HepG2 (cell line): ENCODE measurements around the gene MAN2A1. TPM values are rescaled to one million over a fixed set of nuclear protein-coding genes. Genes with fewer than 3 reads are reported as not detected.
A peak's percentile ranks its signal among the peaks of the same experiment; 100 is the strongest.

Source experiments
- ATAC-seq: fragments of 200-7000 bp; cut with Tn5 transposase; 3 replicates; pipeline ENCODE4 v1.9.1; 2020; ENCODE audit warnings: mild to moderate bottlenecking, moderate library complexity
- BruUV-seq: library from RNA; stranded (reverse); fragments of 400-500 nt; replicated peaks from 2 replicates; lab custom pipeline; 2021; lab: Mats Ljungman, UMichigan
- CTCF ChIA-PET: fragments of 300-600 bp; formaldehyde crosslinking; extraction: SDS; loops from one replicate; lab custom pipeline; 2021; ENCODE audit warnings: low total read pairs, inconsistent platforms, low intra/inter-chr PET ratio; lab: Yijun Ruan, JAX
- POLR2A ChIA-PET: fragments of 350-600 bp; sonication (Branson Sonifier 250); formaldehyde crosslinking; loops from one replicate; lab custom pipeline; 2020; ENCODE audit warnings: antibody characterized with exemption, inconsistent platforms; lab: Yijun Ruan, JAX
- DNase-seq: peaks from one replicate; pipeline ENCODE4 v3.0.0-alpha.2; 2015; ENCODE audit warnings: low spot score
- FAIRE-seq: peaks from 3 replicates; lab custom pipeline; 2011; peaks lifted over from hg19 to GRCh38; lab: Jason Lieb, UNC
- H2AFZ ChIP-seq: one replicate; pipeline ENCODE4 v1.6.1; 2011; ENCODE audit warnings: low read length, inconsistent platforms
- H3K27ac ChIP-seq: fragments of 300-600 bp; 3 replicates; pipeline ENCODE4 v1.8.0; 2011; ENCODE audit warnings: mixed run types, mild to moderate bottlenecking, mixed read lengths, low read length, inconsistent platforms; ENCODE audit not compliant: insufficient read depth; ENCODE audit errors: extremely low read length
- H3K27me3 ChIP-seq, 2 experiments: fragments of 200-600 bp in 1 of 2; 2 replicates in 1 of 2; 3 replicates in 1 of 2; pipeline versions ENCODE4 v1.6.0 to v1.8.0; 2011; ENCODE audit warnings: low read length in 2 of 2, mild to moderate bottlenecking in 2 of 2, moderate library complexity in 2 of 2, inconsistent platforms in 1 of 2; ENCODE audit not compliant: insufficient read depth in 2 of 2, control insufficient read depth in 1 of 2
- H3K36me3 ChIP-seq, 2 experiments: fragments of 200-600 bp in 1 of 2; replicated peaks in 1 of 2; 2 replicates in 1 of 2; 3 replicates in 1 of 2; pipeline versions ENCODE4 v1.5.1 to v1.8.0; 2011; ENCODE audit warnings: low read length in 2 of 2, inconsistent platforms in 1 of 2; ENCODE audit not compliant: insufficient read depth in 2 of 2, control insufficient read depth in 1 of 2
- H3K4me1 ChIP-seq: 2 replicates; pipeline ENCODE4 v1.5.1; 2012; ENCODE audit warnings: low read length, inconsistent platforms; ENCODE audit not compliant: insufficient read depth
- H3K4me2 ChIP-seq: 2 replicates; pipeline ENCODE4 v1.6.0; 2011; ENCODE audit warnings: low read depth, low read length, inconsistent platforms
- H3K4me3 ChIP-seq, 3 experiments: fragments of 200-600 bp in 1 of 3; sonication (generic), shearing (Covaris generic) in 1 of 3; replicated peaks in 1 of 3; 2 replicates each; pipeline ENCODE4 v1.5.1; 2011 to 2016; ENCODE audit warnings: low read length in 3 of 3, inconsistent platforms in 2 of 3, low read depth in 2 of 3, mild to moderate bottlenecking in 2 of 3, control low read depth in 1 of 3, mixed read lengths in 1 of 3; ENCODE audit not compliant: insufficient read depth in 1 of 3
- H3K79me2 ChIP-seq: one replicate; pipeline ENCODE4 v1.6.1; 2011; ENCODE audit warnings: low read length, inconsistent platforms; ENCODE audit not compliant: insufficient read depth
- H3K9ac ChIP-seq: 2 replicates; pipeline ENCODE4 v1.6.0; 2011; ENCODE audit warnings: mild to moderate bottlenecking, low read depth, low read length, inconsistent platforms; ENCODE audit not compliant: insufficient read depth
- H3K9me3 ChIP-seq: 2 replicates; pipeline ENCODE4 v1.5.1; 2012; ENCODE audit warnings: mild to moderate bottlenecking, low read length
- H4K20me1 ChIP-seq: 2 replicates; pipeline ENCODE4 v1.6.0; 2011; ENCODE audit warnings: inconsistent platforms, mild to moderate bottlenecking, low read length, moderate library complexity; ENCODE audit not compliant: insufficient read depth
- ARNT2 ChIP-seq: sonication (generic); formaldehyde crosslinking; IDR thresholded peaks from 2 replicates; pipeline ENCODE4 v1.8.0; 2022; ENCODE audit warnings: mild to moderate bottlenecking, low read depth, missing genetic modification reagents, moderate library complexity
- CCDC6 ChIP-seq: sonication (generic); formaldehyde crosslinking; IDR thresholded peaks from 2 replicates; pipeline ENCODE4 v1.8.1; 2022; ENCODE audit warnings: mild to moderate bottlenecking, missing genetic modification reagents, moderate library complexity
- DNMT1 ChIP-seq: sonication (generic); formaldehyde crosslinking; IDR thresholded peaks from 2 replicates; pipeline ENCODE4 v1.5.1; 2020; ENCODE audit warnings: mild to moderate bottlenecking, missing genetic modification reagents
- FUBP1 ChIP-seq: sonication (generic); formaldehyde crosslinking; IDR thresholded peaks from 2 replicates; pipeline ENCODE4 v1.5.1; 2020; ENCODE audit warnings: missing genetic modification reagents, mild to moderate bottlenecking, borderline replicate concordance
- MAFF ChIP-seq: IDR thresholded peaks from 2 replicates; pipeline ENCODE4 v1.6.1; 2011; ENCODE audit warnings: low read depth, low read length, improper control_type of control experiment
- MAFG ChIP-seq: sonication (generic); formaldehyde crosslinking; IDR thresholded peaks from 2 replicates; pipeline ENCODE4 v1.5.1; 2020; ENCODE audit warnings: mild to moderate bottlenecking, missing genetic modification reagents
- MED1 ChIP-seq: sonication (generic); formaldehyde crosslinking; IDR thresholded peaks from 2 replicates; pipeline ENCODE4 v1.4.0; 2020; ENCODE audit warnings: missing genetic modification reagents
- RAD51 ChIP-seq: fragments of 450-650 bp; IDR thresholded peaks from 2 replicates; pipeline ENCODE4 v1.6.1; 2016; ENCODE audit warnings: borderline replicate concordance
- RBFOX2 ChIP-seq: fragments of 200-400 bp; formaldehyde crosslinking; IDR thresholded peaks from 2 replicates; pipeline ENCODE4 v1.6.1; 2017; ENCODE audit warnings: low read depth, mild to moderate bottlenecking, low read length
- REXO4 ChIP-seq: sonication (generic); formaldehyde crosslinking; IDR thresholded peaks from 2 replicates; pipeline ENCODE4 v1.8.0; 2022; ENCODE audit warnings: missing genetic modification reagents, mild to moderate bottlenecking, borderline replicate concordance
- RFXANK ChIP-seq: IDR thresholded peaks from 2 replicates; pipeline ENCODE4 v1.6.1; 2016
- SMAD1 ChIP-seq: sonication (generic); formaldehyde crosslinking; IDR thresholded peaks from 2 replicates; pipeline ENCODE4 v1.4.0; 2020; ENCODE audit warnings: missing genetic modification reagents, low read depth, mild to moderate bottlenecking, borderline replicate concordance
- SNRNP70 ChIP-seq: fragments of 200-400 bp; formaldehyde crosslinking; IDR thresholded peaks from 2 replicates; pipeline ENCODE4 v1.6.1; 2017; ENCODE audit warnings: mild to moderate bottlenecking, low read depth, low read length, moderate library complexity
- ZNF230 ChIP-seq: sonication (generic); formaldehyde crosslinking; IDR thresholded peaks from 2 replicates; pipeline ENCODE4 v1.4.0; 2020; ENCODE audit warnings: mild to moderate bottlenecking, missing genetic modification reagents
- ZNF292 ChIP-seq: sonication (generic); formaldehyde crosslinking; IDR thresholded peaks from 2 replicates; pipeline ENCODE4 v1.8.1; 2022; ENCODE audit warnings: mild to moderate bottlenecking, low read depth, missing genetic modification reagents, borderline replicate concordance
- ZNF446 ChIP-seq: sonication (generic); formaldehyde crosslinking; IDR thresholded peaks from 2 replicates; pipeline ENCODE4 v1.5.0; 2020; ENCODE audit warnings: mild to moderate bottlenecking, missing genetic modification reagents
- ZNF549 ChIP-seq: sonication (generic); formaldehyde crosslinking; IDR thresholded peaks from 2 replicates; pipeline ENCODE4 v1.5.0; 2020; ENCODE audit warnings: missing genetic modification reagents
- ZNF576 ChIP-seq: sonication (generic); formaldehyde crosslinking; IDR thresholded peaks from 2 replicates; pipeline ENCODE4 v1.4.0; 2020; ENCODE audit warnings: mild to moderate bottlenecking, missing genetic modification reagents
- ZNF704 ChIP-seq: sonication (generic); formaldehyde crosslinking; IDR thresholded peaks from 2 replicates; pipeline ENCODE4 v1.8.1; 2023; ENCODE audit warnings: mild to moderate bottlenecking, inconsistent platforms, moderate library complexity, missing genetic modification reagents, borderline replicate concordance
- ZSCAN9 ChIP-seq: IDR thresholded peaks from 2 replicates; pipeline ENCODE4 v1.6.1; 2016; ENCODE audit warnings: borderline replicate concordance
- WGBS: methylation state at CpG from one replicate; pipeline ENCODE4 v1.1.6; 2017; ENCODE audit warnings: low lambda C conversion rate; 5-methylcytosine and 5-hydroxymethylcytosine counted together
- in situ Hi-C: cut with HindIII; loops from 2 replicates; pipeline ENCODE4 v1.10.0; 2017; ENCODE audit warnings: low pct_unique_long_range_greater_than_20kb; ENCODE audit not compliant: extremely low pct_ligation_motif_present
- intact Hi-C: fragments of 100-400 bp; cut with micrococcal nuclease; formaldehyde crosslinking; loops from one replicate; pipeline ENCODE4 v1.10.0; 2022; ENCODE audit not compliant: unreplicated experiment
- polyA plus RNA-seq, 8 experiments: library from polyadenylated mRNA; depleted of rRNA in 3 of 8; stranded (reverse) in 7 of 8; unstranded in 1 of 8; fragments of >200 nt; fragmentation: Illumina TruSeq in 4 of 8; extraction: Trizol in 4 of 8; gene quantifications; 2 replicates each; pipeline versions ENCODE4 v1.2.1 to v1.2.3, GENCODE V29; 2011 to 2016; ENCODE audit warnings: low read depth in 4 of 8, missing spikeins in 1 of 8, mixed read lengths in 1 of 8; ENCODE audit not compliant: insufficient read depth in 1 of 8
- total RNA-seq, 5 experiments: library from RNA; depleted of rRNA; stranded (reverse); fragments of >200 nt; fragmentation: Illumina TruSeq; extraction: Trizol; gene quantifications; 2 replicates each; pipeline ENCODE4 v1.2.3, GENCODE V29; 2016; ENCODE audit warnings: low read depth in 1 of 5

The MAN2A1 gene
- total and polyA plus RNA-seq, 2 of the 13 experiments (the other 11 are each of a cell fraction or from before 2014, with no cell fraction given) = 56.2 to 80.5 TPM

GRCh38 chr5:109825450-109825849 is 135.7 kb downstream of the MAN2A1 start:
- no peak overlapping the region for H3K9ac ChIP-seq

GRCh38 chr5:109826426-109826825 is 136.7 kb downstream of the MAN2A1 start:
- Histone ChIP-seq H3K9ac (no peak overlapping the region), H4K20me1 (no peaks in the 10 kb centered on the region), H3K4me2 (no peak overlapping the region), H2AFZ (no peak overlapping the region), H3K27me3 (no peaks in the 10 kb centered on the region), H3K4me3 (no peak overlapping the region), H3K79me2 (no peaks in the 10 kb centered on the region), H3K27ac (no peak overlapping the region), H3K36me3 (peaks cover 2 to 21% of the 10 kb centered on the region in 2 experiments; a peak in 4 of 5 replicates), H3K9me3 (no peaks in the 10 kb centered on the region), H3K4me1 (no peaks in the 10 kb centered on the region)
- in situ Hi-C loops = no loop called here
- WGBS = 91% methylated on average over 6 of the region's 6 CpGs
- ChIA-PET POLR2A (no interaction called here), CTCF (no interaction called here)
- no TSS peak for BruUV-seq
- ATAC-seq (no peak), DNase-seq (no peak), FAIRE-seq (no peak)
- intact Hi-C loops = loop anchor here (5.0 kb wide), 1 partner anchor 134 kb away; no protein-coding TSS in a partner anchor
- TF ChIP-seq ZNF446 (CRISPR knock-in tag) = no peak
- no peak for TF ChIP-seq SMAD1 (CRISPR knock-in tag)
- TF ChIP-seq ZNF704 = no peak
- TF ChIP-seq MED1 (CRISPR knock-in tag) = no peak
- TF ChIP-seq FUBP1 (CRISPR knock-in tag) = no peak
- TF ChIP-seq MAFF = no peak
- TF ChIP-seq ZSCAN9 = no peak
- no peak for TF ChIP-seq REXO4 (CRISPR knock-in tag)
- TF ChIP-seq SNRNP70 = no peak
- TF ChIP-seq CCDC6 (CRISPR knock-in tag) = no peak
- TF ChIP-seq RFXANK (CRISPR knock-in tag) = no peak
- TF ChIP-seq ZNF576 (CRISPR knock-in tag) = no peak
- no peak for TF ChIP-seq RAD51
- TF ChIP-seq ZNF230 = no peak
- no peak for TF ChIP-seq ZNF292 (CRISPR knock-in tag)
- TF ChIP-seq DNMT1 (CRISPR knock-in tag) = no peak

More at GRCh38 chr5:109825450-109825849, 135.7 kb downstream of the MAN2A1 start:
- H3K36me3 ChIP-seq = peaks cover 2 to 31% of the 10 kb centered on the region in 2 experiments; a peak in 4 of 5 replicates
- in situ Hi-C loops (no loop called here), intact Hi-C loops (loop anchor here (5.0 kb wide), 1 partner anchor 133 kb away; no protein-coding TSS in a partner anchor)
- H3K27me3 ChIP-seq = no peaks in the 10 kb centered on the region
- H3K27ac ChIP-seq = no peak overlapping the region
- no peaks in the 10 kb centered on the region for H3K4me1 ChIP-seq
- H3K9me3 ChIP-seq = no peaks in the 10 kb centered on the region
- BruUV-seq = no TSS peak
- FAIRE-seq (no peak), DNase-seq (peak; percentile 4), ATAC-seq (no peak; the same call in 2 of the 3 replicates)
- no peak overlapping the region for H3K4me3 ChIP-seq
- H2AFZ ChIP-seq = no peak overlapping the region
- H4K20me1 ChIP-seq = no peaks in the 10 kb centered on the region
- no peak for TF ChIP-seq RBFOX2
- no peak for TF ChIP-seq MAFG (CRISPR knock-in tag)
- no peak for TF ChIP-seq ARNT2 (CRISPR knock-in tag)
- TF ChIP-seq ZNF549 = no peak
- ChIA-PET POLR2A (no interaction called here), CTCF (no interaction called here)
- H3K79me2 ChIP-seq = no peaks in the 10 kb centered on the region
- H3K4me2 ChIP-seq = no peak overlapping the region
- WGBS = 95% methylated on average over 1 of the region's 1 CpG
